HAP-1 (cell line): ENCODE measurements around the gene ENTREP3.
"Not testable (repeated sequence)": the region's sequence is repeated elsewhere in the genome, so short reads cannot be mapped to it uniquely, and the experiment has no call there.

Experiments
- DNase-seq, 2 experiments: peaks; one replicate each; pipeline ENCODE4 v3.0.0-alpha.2; 2016 to 2020; ENCODE audit warnings: low spot score in 2 of 2
- H3K27me3 ChIP-seq: fragments of 250-450 bp; sonication (Bioruptor Pico); 2 replicates; pipeline ENCODE4 v1.5.1; 2020; ENCODE audit warnings: low read depth, mild to moderate bottlenecking, moderate library complexity
- H3K36me3 ChIP-seq: fragments of 250-450 bp; sonication (Bioruptor Pico); replicated peaks from 2 replicates; pipeline ENCODE4 v1.5.1; 2020; ENCODE audit warnings: mild to moderate bottlenecking
- H3K4me1 ChIP-seq: fragments of 250-450 bp; sonication (Bioruptor Pico); 2 replicates; pipeline ENCODE4 v1.5.1; 2020; ENCODE audit warnings: mild to moderate bottlenecking
- H3K4me3 ChIP-seq: fragments of 250-450 bp; sonication (Bioruptor Pico); 2 replicates; pipeline ENCODE4 v1.5.1; 2020; ENCODE audit warnings: mild to moderate bottlenecking, moderate library complexity
- H3K9me3 ChIP-seq: fragments of 250-450 bp; sonication (Bioruptor Pico); 2 replicates; pipeline ENCODE4 v1.5.1; 2020; ENCODE audit warnings: mild to moderate bottlenecking, moderate library complexity
- in situ Hi-C: fragments of 300-500 bp; cut with MboI; formaldehyde crosslinking; loops from 3 replicates; pipeline ENCODE4 v1.14.3; 2020; ENCODE audit warnings: low sequenced_read_pairs, inconsistent platforms, mixed read lengths

The ENTREP3 gene

GRCh38 chr1:155255243-155256007 lies at the start of gene ENTREP3:
Gene ENTREP3 (minus strand): TSS chr1:155255483. CDS start chr1:155254877, 606 bp downstream.
- H3K4me3 ChIP-seq: peak within 1 kb of the TSS; percentile 67
- H3K27me3 ChIP-seq: no peaks in the 10 kb centered on the region
- no peaks in the 10 kb centered on the region for H3K9me3 ChIP-seq
- DNase-seq: peak; percentile 84 to 95
- H3K4me1 ChIP-seq: peaks cover 21% of the 10 kb centered on the region
- H3K36me3 ChIP-seq: peaks cover 30% of the 10 kb centered on the region
- in situ Hi-C loops: no loop called here

- Histone ChIP-seq H3K36me3 (peaks cover under 1% of the 10 kb centered on the region), H3K4me3 (no peak overlapping the region), H3K9me3 (no peaks in the 10 kb centered on the region), H3K4me1 (no peaks in the 10 kb centered on the region), H3K27me3 (no peaks in the 10 kb centered on the region)
- no peak for DNase-seq
- in situ Hi-C loops: loop anchor here (5.0 kb wide), 1 partner anchor 32 kb away; the partner anchor contains the start of gene CLK2
Measured at GRCh38 chr1:155304558-155305063, 49.3 kb upstream of the ENTREP3 start.

- no peaks in the 10 kb centered on the region for H3K9me3 ChIP-seq
- no peak for DNase-seq
- no peaks in the 10 kb centered on the region for H3K36me3 ChIP-seq
- no peak within 1 kb of the TSS for H3K4me3 ChIP-seq
- in situ Hi-C loops: no loop called here
- no peaks in the 10 kb centered on the region for H3K27me3 ChIP-seq
- H3K4me1 ChIP-seq: no peaks in the 10 kb centered on the region
Measured at GRCh38 chr1:155301342-155301841, 46.1 kb upstream of the ENTREP3 start, which contains the start of gene PKLR. Gene PKLR (minus strand): TSS chr1:155301438. CDS start chr1:155301395, 43 bp downstream.

GRCh38 chr1:155300553-155301329 lies 45.5 kb upstream of the ENTREP3 start:
- DNase-seq: no peak
- no peak overlapping the region for H3K4me3 ChIP-seq
- in situ Hi-C loops: no loop called here
- H3K4me1 ChIP-seq: no peaks in the 10 kb centered on the region
- peaks cover 1% of the 10 kb centered on the region; the same call in 1 of the 2 replicates for H3K27me3 ChIP-seq
- no peaks in the 10 kb centered on the region for H3K36me3 ChIP-seq
- H3K9me3 ChIP-seq: no peaks in the 10 kb centered on the region

GRCh38 chr1:155300024-155300423 lies 44.7 kb upstream of the ENTREP3 start:
- Histone ChIP-seq H3K4me3 (no peak overlapping the region), H3K27me3 (peaks cover 8% of the 10 kb centered on the region), H3K9me3 (no peaks in the 10 kb centered on the region), H3K4me1 (no peaks in the 10 kb centered on the region), H3K36me3 (no peaks in the 10 kb centered on the region)
- in situ Hi-C loops: no loop called here
- DNase-seq: no peak

GRCh38 chr1:155297384-155297783 lies 42.1 kb upstream of the ENTREP3 start:
- DNase-seq: no peak
- Histone ChIP-seq H3K9me3 (no peaks in the 10 kb centered on the region), H3K27me3 (peaks cover 25% of the 10 kb centered on the region), H3K36me3 (no peaks in the 10 kb centered on the region), H3K4me3 (no peak overlapping the region), H3K4me1 (no peaks in the 10 kb centered on the region)
- in situ Hi-C loops: no loop called here

- H3K36me3 ChIP-seq: no peaks in the 10 kb centered on the region
- in situ Hi-C loops: no loop called here
- H3K4me1 ChIP-seq: no peaks in the 10 kb centered on the region
- H3K9me3 ChIP-seq: no peaks in the 10 kb centered on the region
- H3K27me3 ChIP-seq: peaks cover 25% of the 10 kb centered on the region
- H3K4me3 ChIP-seq: no peak overlapping the region
- no peak for DNase-seq
Measured at GRCh38 chr1:155296661-155297060, 41.4 kb upstream of the ENTREP3 start.

GRCh38 chr1:155295942-155296267 lies 40.6 kb upstream of the ENTREP3 start:
- in situ Hi-C loops: no loop called here
- DNase-seq: no peak
- no peaks in the 10 kb centered on the region for H3K9me3 ChIP-seq
- no peak overlapping the region for H3K4me3 ChIP-seq
- no peaks in the 10 kb centered on the region for H3K4me1 ChIP-seq
- peaks cover 25% of the 10 kb centered on the region for H3K27me3 ChIP-seq
- H3K36me3 ChIP-seq: no peaks in the 10 kb centered on the region

- no peaks in the 10 kb centered on the region for H3K36me3 ChIP-seq
- H3K27me3 ChIP-seq: peaks cover 25% of the 10 kb centered on the region
- H3K4me1 ChIP-seq: no peaks in the 10 kb centered on the region
- no peaks in the 10 kb centered on the region for H3K9me3 ChIP-seq
- DNase-seq: no peak
- no peak overlapping the region for H3K4me3 ChIP-seq
- in situ Hi-C loops: no loop called here
Measured at GRCh38 chr1:155295183-155295941, 40.1 kb upstream of the ENTREP3 start.

GRCh38 chr1:155294520-155295182 lies 39.4 kb upstream of the ENTREP3 start:
- in situ Hi-C loops: no loop called here
- no peak overlapping the region for H3K4me3 ChIP-seq
- no peaks in the 10 kb centered on the region for H3K4me1 ChIP-seq

GRCh38 chr1:155293086-155293749 lies 37.9 kb upstream of the ENTREP3 start:
- H3K36me3 ChIP-seq: no peaks in the 10 kb centered on the region
- peaks cover 25% of the 10 kb centered on the region for H3K27me3 ChIP-seq
- H3K4me1 ChIP-seq: no peaks in the 10 kb centered on the region
- no peak overlapping the region for H3K4me3 ChIP-seq
- in situ Hi-C loops: no loop called here
- DNase-seq: no peak
- H3K9me3 ChIP-seq: no peaks in the 10 kb centered on the region

More at GRCh38 chr1:155294520-155295182, 39.4 kb upstream of the ENTREP3 start:
- Histone ChIP-seq H3K36me3 (no peaks in the 10 kb centered on the region), H3K9me3 (no peaks in the 10 kb centered on the region), H3K27me3 (peaks cover 25% of the 10 kb centered on the region)
- DNase-seq: no peak

GRCh38 chr1:155291006-155291405 lies 35.7 kb upstream of the ENTREP3 start:
- H3K4me3 ChIP-seq, in situ Hi-C loops, H3K9me3 ChIP-seq, H3K4me1 ChIP-seq, H3K36me3 ChIP-seq, DNase-seq: not testable (repeated sequence)
- peaks cover 25% of the 10 kb centered on the region for H3K27me3 ChIP-seq
